Effector CD4-positive, alpha-beta T cell (primary cell): ENCODE data around the gene MGAT5.

Experiments
- DNase-seq: peaks from one replicate; pipeline ENCODE4 v3.0.0-alpha.2; 2020

Gene MGAT5

GRCh38 chr2:134406736-134407135 lies 152.9 kb downstream of the MGAT5 start:
- no peak for DNase-seq

- DNase-seq: no peak
These were observed 153.4 kb downstream of the MGAT5 start for GRCh38 chr2:134407154-134407890.

- no peak for DNase-seq
These were observed 154.5 kb downstream of the MGAT5 start for GRCh38 chr2:134408386-134408785.

GRCh38 chr2:134408791-134409190 lies 154.9 kb downstream of the MGAT5 start:
- DNase-seq: no peak

GRCh38 chr2:134410006-134410405 lies 156.1 kb downstream of the MGAT5 start:
- DNase-seq: no peak

- DNase-seq: no peak
These were observed 157.0 kb downstream of the MGAT5 start for GRCh38 chr2:134410831-134411231.

- no peak for DNase-seq
These were observed 157.5 kb downstream of the MGAT5 start for GRCh38 chr2:134411279-134411827.

- DNase-seq: peak; percentile 45
These were observed 158.2 kb downstream of the MGAT5 start for GRCh38 chr2:134411828-134412638.

GRCh38 chr2:134412639-134412999 lies 158.7 kb downstream of the MGAT5 start:
- DNase-seq: no peak

GRCh38 chr2:134413430-134413829 lies 159.6 kb downstream of the MGAT5 start:
- DNase-seq: no peak

GRCh38 chr2:134413912-134414311 lies 160.0 kb downstream of the MGAT5 start:
- no peak for DNase-seq

- no peak for DNase-seq
These were observed 162.1 kb downstream of the MGAT5 start for GRCh38 chr2:134416018-134416417.

- DNase-seq: no peak
These were observed 162.8 kb downstream of the MGAT5 start for GRCh38 chr2:134416637-134417036.

GRCh38 chr2:134417968-134418582 lies 164.2 kb downstream of the MGAT5 start:
- DNase-seq: no peak

GRCh38 chr2:134420259-134420658 lies 166.4 kb downstream of the MGAT5 start:
- no peak for DNase-seq

- no peak for DNase-seq
These were observed 167.0 kb downstream of the MGAT5 start for GRCh38 chr2:134420920-134421319.

GRCh38 chr2:134421556-134422328 lies 167.9 kb downstream of the MGAT5 start:
- DNase-seq: no peak

GRCh38 chr2:134425724-134426496 lies 172.0 kb downstream of the MGAT5 start:
- DNase-seq: no peak

- no peak for DNase-seq
These were observed 172.8 kb downstream of the MGAT5 start for GRCh38 chr2:134426721-134427120.

- no peak for DNase-seq
These were observed 176.0 kb downstream of the MGAT5 start for GRCh38 chr2:134429886-134430285.

- no peak for DNase-seq
These were observed 178.1 kb downstream of the MGAT5 start for GRCh38 chr2:134431838-134432434.
